CD4-positive, alpha-beta T cell (primary cell): ENCODE measurements around the gene KRTAP10-3. TPM values are rescaled to one million over a fixed set of nuclear protein-coding genes. Genes with fewer than 3 reads are reported as not detected.
"Not testable (repeated sequence)": the region's sequence is repeated elsewhere in the genome, so short reads cannot be mapped to it uniquely, and the experiment has no call there.

ENCODE experiments used
- ATAC-seq: fragments of 200-7000 bp; cut with Tn5 transposase; one replicate; pipeline ENCODE4 v1.10.0; 2022; ENCODE audit warnings: mild to moderate bottlenecking; ENCODE audit not compliant: poor library complexity
- CTCF ChIA-PET: fragments of 350-600 bp; sonication (Branson Sonifier 250); formaldehyde crosslinking; loops from one replicate; lab custom pipeline; 2021; ENCODE audit warnings: antibody characterized with exemption, inconsistent platforms; lab: Charles Lee
- POLR2A ChIA-PET: fragments of 350-600 bp; sonication (Branson Sonifier 250); formaldehyde crosslinking; loops from one replicate; lab custom pipeline; 2021; ENCODE audit warnings: antibody characterized with exemption, inconsistent platforms; lab: Charles Lee
- DNase-seq, 14 experiments: peaks; one replicate each; pipeline ENCODE4 v3.0.0-alpha.2; 2013 to 2020; ENCODE audit warnings: mixed read lengths in 2 of 14
- H3K27ac ChIP-seq, 2 donors: one replicate each; pipeline versions ENCODE4 v1.5.1 to v1.7.0; 2013; ENCODE audit warnings: low read length in 2 of 2, low read depth in 1 of 2, mild to moderate bottlenecking in 1 of 2
- H3K27me3 ChIP-seq, 2 experiments: 1 replicate in 1 of 2; 2 replicates in 1 of 2; pipeline versions ENCODE4 v1.6.1 to v1.7.0; 2013; ENCODE audit warnings: low read length in 2 of 2, control low read depth in 1 of 2, mild to moderate bottlenecking in 1 of 2, moderate library complexity in 1 of 2; ENCODE audit not compliant: insufficient read depth in 2 of 2, control insufficient read depth in 1 of 2
- H3K36me3 ChIP-seq: one replicate; pipeline ENCODE4 v1.6.1; 2013; ENCODE audit warnings: low read length, control low read depth; ENCODE audit not compliant: insufficient read depth
- H3K4me1 ChIP-seq: one replicate; pipeline ENCODE4 v1.6.1; 2013; ENCODE audit warnings: low read length, control low read depth; ENCODE audit not compliant: insufficient read depth
- H3K4me3 ChIP-seq: one replicate; pipeline ENCODE4 v1.5.1; 2013; ENCODE audit warnings: mild to moderate bottlenecking, low read length, moderate library complexity
- H3K9me3 ChIP-seq, 2 experiments: 1 replicate in 1 of 2; 2 replicates in 1 of 2; pipeline versions ENCODE4 v1.6.1 to v1.7.0; 2013; ENCODE audit warnings: low read length in 2 of 2, mild to moderate bottlenecking in 2 of 2, control low read depth in 1 of 2, moderate library complexity in 1 of 2; ENCODE audit not compliant: control insufficient read depth in 1 of 2, insufficient read depth in 1 of 2
- H3K27ac Mint-ChIP-seq: one replicate; pipeline ENCODE4 v1.8.0; 2020; ENCODE audit warnings: mixed read lengths
- H3K27me3 Mint-ChIP-seq: one replicate; pipeline ENCODE4 v1.8.0; 2021; ENCODE audit warnings: mixed read lengths
- H3K36me3 Mint-ChIP-seq: one replicate; pipeline ENCODE4 v1.8.0; 2021; ENCODE audit warnings: low read depth, mixed read lengths
- H3K4me1 Mint-ChIP-seq: one replicate; pipeline ENCODE4 v1.8.0; 2021; ENCODE audit warnings: low read depth, mixed read lengths
- H3K4me3 Mint-ChIP-seq: one replicate; pipeline ENCODE4 v1.8.0; 2020; ENCODE audit warnings: mild to moderate bottlenecking, mixed read lengths
- H3K9me3 Mint-ChIP-seq: one replicate; pipeline ENCODE4 v1.8.0; 2020; ENCODE audit warnings: mixed read lengths
- CTCF ChIP-seq: fragments of 200-600 bp; IDR thresholded peaks from one replicate; pipeline ENCODE4 v1.8.0; 2022; ENCODE audit warnings: antibody characterized with exemption, mild to moderate bottlenecking
- intact Hi-C, 2 experiments: fragments of 100-400 bp; cut with DNase I in 1 of 2; cut with micrococcal nuclease in 1 of 2; formaldehyde crosslinking; loops; one replicate each; pipeline versions ENCODE4 v1.15.1 to v1.9.0; 2023 to 2025; cut with DNase I, micrococcal nuclease
- total RNA-seq, 174 experiments: library from RNA in 2 of 174; stranded (reverse) in 2 of 174; gene quantifications; one replicate each; pipeline ENCODE4 v1.2.3 and lab custom pipeline; 2021 to 2026

KRTAP10-3 gene
- total RNA-seq, 2 experiments from 2014 or later: not detected

- ATAC-seq (no peak), DNase-seq (no peak)
- Mint-ChIP-seq H3K27me3 (peaks cover 4% of the 10 kb centered on the region), H3K27ac (no peak overlapping the region), H3K36me3 (no peaks in the 10 kb centered on the region), H3K4me1 (no peaks in the 10 kb centered on the region), H3K4me3 (no peak overlapping the region), H3K9me3 (peaks cover 2% of the 10 kb centered on the region)
- Histone ChIP-seq H3K27ac (no peak overlapping the region), H3K27me3 (no peaks in the 10 kb centered on the region), H3K4me1 (peaks cover 2% of the 10 kb centered on the region), H3K36me3 (no peaks in the 10 kb centered on the region), H3K9me3 (peaks cover 7 to 14% of the 10 kb centered on the region in 2 experiments), H3K4me3 (no peak overlapping the region)
- POLR2A ChIA-PET: interaction anchor here (0.6 kb wide), 1 partner anchor 959 kb away, joined by 3 read pairs; no protein-coding TSS in a partner anchor
- TF ChIP-seq CTCF: no peak
- CTCF ChIA-PET: no interaction called here
- intact Hi-C loops: no loop called here
These were observed 44.7 kb upstream of the KRTAP10-3 start for GRCh38 chr21:44603109-44603875.

GRCh38 chr21:44602463-44602850 lies 43.9 kb upstream of the KRTAP10-3 start:
- Histone ChIP-seq H3K27me3 (no peaks in the 10 kb centered on the region), H3K27ac (no peak overlapping the region), H3K9me3 (peaks cover 10 to 14% of the 10 kb centered on the region in 2 experiments), H3K4me1 (peaks cover 2% of the 10 kb centered on the region), H3K4me3 (no peak overlapping the region), H3K36me3 (no peaks in the 10 kb centered on the region)
- POLR2A ChIA-PET: interaction anchor here (0.6 kb wide), 1 partner anchor 959 kb away, joined by 3 read pairs; no protein-coding TSS in a partner anchor
- no peak for DNase-seq
- Mint-ChIP-seq H3K36me3 (no peaks in the 10 kb centered on the region), H3K4me1 (no peaks in the 10 kb centered on the region), H3K9me3 (peaks cover 2% of the 10 kb centered on the region), H3K27me3 (peaks cover 4% of the 10 kb centered on the region), H3K4me3 (no peak overlapping the region), H3K27ac (no peak overlapping the region)
- intact Hi-C loops: no loop called here
- CTCF ChIA-PET: no interaction called here
- ATAC-seq: no peak
- no peak for TF ChIP-seq CTCF

GRCh38 chr21:44601596-44602462 lies 43.2 kb upstream of the KRTAP10-3 start:
- DNase-seq (no peak), ATAC-seq (no peak)
- Histone ChIP-seq H3K4me1 (peaks cover 2% of the 10 kb centered on the region), H3K27me3 (no peaks in the 10 kb centered on the region), H3K27ac (no peak overlapping the region), H3K9me3 (peaks cover 10 to 14% of the 10 kb centered on the region in 2 experiments), H3K4me3 (no peak overlapping the region), H3K36me3 (no peaks in the 10 kb centered on the region)
- TF ChIP-seq CTCF: no peak
- no peaks in the 10 kb centered on the region for H3K36me3 Mint-ChIP-seq
- H3K27me3 Mint-ChIP-seq: peaks cover 4% of the 10 kb centered on the region
- peaks cover 2% of the 10 kb centered on the region for H3K9me3 Mint-ChIP-seq
- H3K4me1 Mint-ChIP-seq: no peaks in the 10 kb centered on the region
- POLR2A ChIA-PET: no interaction called here
- H3K27ac Mint-ChIP-seq: no peak overlapping the region
- intact Hi-C loops: no loop called here
- H3K4me3 Mint-ChIP-seq: no peak overlapping the region
- CTCF ChIA-PET: no interaction called here

- H3K36me3 ChIP-seq, ATAC-seq, H3K4me3 ChIP-seq, H3K4me3 Mint-ChIP-seq, intact Hi-C loops, H3K27me3 ChIP-seq, DNase-seq, POLR2A ChIA-PET, CTCF ChIA-PET, H3K4me1 ChIP-seq, H3K36me3 Mint-ChIP-seq, H3K27ac ChIP-seq, H3K27me3 Mint-ChIP-seq, H3K9me3 Mint-ChIP-seq, H3K4me1 Mint-ChIP-seq, H3K27ac Mint-ChIP-seq: not testable (repeated sequence)
- peaks cover 10 to 14% of the 10 kb centered on the region in 2 experiments for H3K9me3 ChIP-seq
These were observed 42.5 kb upstream of the KRTAP10-3 start for GRCh38 chr21:44601091-44601490.
